VCaP (cell line): Measurements from ENCODE around the gene SPSB1.

Experiments
- H3K27ac ChIP-seq: fragments of 450-650 bp; 2 replicates; pipeline ENCODE4 v1.5.1; 2017
- TF ChIP-seq, protein P1 (sequence below): fragments of 450-650 bp; conservative IDR thresholded peaks from 2 replicates; pipeline ENCODE4 v1.5.1; 2017; ENCODE audit warnings: mild to moderate bottlenecking, moderate library complexity

The SPSB1 gene

GRCh38 chr1:9399510-9400424, 107.1 kb downstream of the SPSB1 start:
- TF ChIP-seq, protein P1, sequence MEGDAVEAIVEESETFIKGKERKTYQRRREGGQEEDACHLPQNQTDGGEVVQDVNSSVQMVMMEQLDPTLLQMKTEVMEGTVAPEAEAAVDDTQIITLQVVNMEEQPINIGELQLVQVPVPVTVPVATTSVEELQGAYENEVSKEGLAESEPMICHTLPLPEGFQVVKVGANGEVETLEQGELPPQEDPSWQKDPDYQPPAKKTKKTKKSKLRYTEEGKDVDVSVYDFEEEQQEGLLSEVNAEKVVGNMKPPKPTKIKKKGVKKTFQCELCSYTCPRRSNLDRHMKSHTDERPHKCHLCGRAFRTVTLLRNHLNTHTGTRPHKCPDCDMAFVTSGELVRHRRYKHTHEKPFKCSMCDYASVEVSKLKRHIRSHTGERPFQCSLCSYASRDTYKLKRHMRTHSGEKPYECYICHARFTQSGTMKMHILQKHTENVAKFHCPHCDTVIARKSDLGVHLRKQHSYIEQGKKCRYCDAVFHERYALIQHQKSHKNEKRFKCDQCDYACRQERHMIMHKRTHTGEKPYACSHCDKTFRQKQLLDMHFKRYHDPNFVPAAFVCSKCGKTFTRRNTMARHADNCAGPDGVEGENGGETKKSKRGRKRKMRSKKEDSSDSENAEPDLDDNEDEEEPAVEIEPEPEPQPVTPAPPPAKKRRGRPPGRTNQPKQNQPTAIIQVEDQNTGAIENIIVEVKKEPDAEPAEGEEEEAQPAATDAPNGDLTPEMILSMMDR, result no peak
- H3K27ac ChIP-seq, result no peak overlapping the region

DNA sequence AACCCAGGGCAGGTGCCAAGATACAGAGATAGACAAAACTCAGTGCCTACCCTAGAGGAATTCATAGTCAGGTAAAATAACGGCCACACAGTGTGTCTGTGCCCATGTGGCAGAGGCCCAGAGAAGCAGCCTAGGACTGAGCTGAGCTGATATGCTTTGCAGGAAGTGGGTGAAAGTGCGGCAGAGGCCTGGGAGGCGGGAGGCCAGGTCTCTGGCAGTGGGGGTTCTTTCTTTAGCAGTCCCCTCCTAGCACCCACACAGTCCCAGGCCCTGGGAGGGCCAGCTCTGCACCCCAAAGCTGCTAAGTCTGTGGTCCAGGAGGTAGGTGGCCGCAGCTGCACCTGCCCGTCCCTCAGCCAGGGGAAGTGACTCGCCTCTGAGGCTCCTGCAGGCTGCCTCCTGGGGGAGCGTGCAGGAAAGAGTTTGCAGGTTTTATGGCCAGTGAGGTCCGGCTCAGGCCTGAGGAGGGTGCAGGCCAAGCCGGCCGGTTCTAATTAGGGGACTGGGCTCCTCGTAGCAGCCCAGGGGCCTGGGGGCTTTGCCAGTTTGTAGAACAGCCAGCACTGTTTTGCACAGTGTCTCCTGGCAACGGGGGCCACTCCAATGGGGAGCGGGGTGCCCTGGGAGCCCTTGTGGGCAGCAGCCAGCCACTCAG, 107.9 kb downstream of the SPSB1 start:
- TF ChIP-seq, protein P1, result no peak
- no peak overlapping the region for H3K27ac ChIP-seq

DNA sequence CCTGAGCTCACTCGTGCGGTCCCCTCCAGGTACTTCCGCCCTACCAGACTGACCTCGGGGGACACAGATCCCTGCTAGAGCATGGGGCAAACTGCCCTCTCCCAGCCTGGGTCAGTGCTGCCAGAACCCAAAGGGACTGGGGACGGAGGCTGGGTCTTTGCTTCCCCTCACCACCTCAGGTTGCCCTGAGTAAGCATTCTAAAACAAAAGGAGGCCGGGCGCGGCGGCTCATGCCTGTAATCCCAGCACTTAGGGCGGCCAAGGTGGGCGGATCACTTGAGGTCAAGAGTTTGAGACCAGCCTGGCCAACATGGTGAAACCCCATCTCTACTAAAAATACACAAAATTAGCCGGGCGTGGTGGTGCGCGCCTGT, 108.4 kb downstream of the SPSB1 start:
- no peak overlapping the region for H3K27ac ChIP-seq
- TF ChIP-seq, protein P1, result no peak

DNA sequence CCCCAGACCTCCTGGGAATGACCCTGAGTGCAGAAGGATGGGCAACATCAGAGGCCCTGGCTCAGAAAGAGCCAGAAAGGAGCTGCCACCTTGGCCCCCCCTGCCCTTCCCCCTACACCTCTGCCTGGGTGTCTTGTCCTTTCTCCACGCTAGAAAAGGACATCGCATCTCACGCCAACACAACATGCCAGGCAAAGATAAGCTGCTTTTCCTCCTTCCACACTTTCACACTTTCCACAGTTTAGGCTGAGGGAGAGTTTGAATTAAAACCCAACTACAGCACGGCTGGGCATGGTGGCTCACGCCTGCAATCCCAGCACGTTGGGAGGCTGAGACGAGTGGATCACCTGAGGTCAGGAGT, 109.5 kb downstream of the SPSB1 start:
- TF ChIP-seq, protein P1, result no peak
- no peak overlapping the region for H3K27ac ChIP-seq

DNA sequence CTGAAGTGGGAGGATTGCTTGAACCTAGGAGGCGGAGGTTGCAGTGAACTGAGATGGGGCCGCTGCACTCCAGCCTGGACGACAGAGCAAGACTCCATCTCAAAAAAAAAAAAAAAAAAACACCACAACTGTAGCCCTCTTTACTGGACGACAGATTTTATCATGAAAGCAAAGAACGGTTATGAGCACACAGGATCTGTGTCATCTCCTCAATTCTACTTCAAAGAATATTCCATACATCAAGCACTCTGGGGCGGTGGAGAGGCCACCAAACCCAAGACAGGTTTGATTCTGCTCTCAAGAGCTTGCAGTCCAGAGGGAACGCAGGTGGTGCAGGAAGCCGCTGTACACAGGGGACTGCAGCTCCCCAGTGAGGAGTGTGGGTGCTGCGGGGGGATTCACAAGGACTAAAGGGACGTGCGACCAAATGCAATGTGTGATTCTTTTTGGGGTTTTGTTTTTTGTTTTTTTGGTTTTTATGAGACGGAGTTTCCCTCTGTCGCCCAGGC, 110.1 kb downstream of the SPSB1 start:
- no peak overlapping the region for H3K27ac ChIP-seq
- TF ChIP-seq, protein P1, result no peak

DNA sequence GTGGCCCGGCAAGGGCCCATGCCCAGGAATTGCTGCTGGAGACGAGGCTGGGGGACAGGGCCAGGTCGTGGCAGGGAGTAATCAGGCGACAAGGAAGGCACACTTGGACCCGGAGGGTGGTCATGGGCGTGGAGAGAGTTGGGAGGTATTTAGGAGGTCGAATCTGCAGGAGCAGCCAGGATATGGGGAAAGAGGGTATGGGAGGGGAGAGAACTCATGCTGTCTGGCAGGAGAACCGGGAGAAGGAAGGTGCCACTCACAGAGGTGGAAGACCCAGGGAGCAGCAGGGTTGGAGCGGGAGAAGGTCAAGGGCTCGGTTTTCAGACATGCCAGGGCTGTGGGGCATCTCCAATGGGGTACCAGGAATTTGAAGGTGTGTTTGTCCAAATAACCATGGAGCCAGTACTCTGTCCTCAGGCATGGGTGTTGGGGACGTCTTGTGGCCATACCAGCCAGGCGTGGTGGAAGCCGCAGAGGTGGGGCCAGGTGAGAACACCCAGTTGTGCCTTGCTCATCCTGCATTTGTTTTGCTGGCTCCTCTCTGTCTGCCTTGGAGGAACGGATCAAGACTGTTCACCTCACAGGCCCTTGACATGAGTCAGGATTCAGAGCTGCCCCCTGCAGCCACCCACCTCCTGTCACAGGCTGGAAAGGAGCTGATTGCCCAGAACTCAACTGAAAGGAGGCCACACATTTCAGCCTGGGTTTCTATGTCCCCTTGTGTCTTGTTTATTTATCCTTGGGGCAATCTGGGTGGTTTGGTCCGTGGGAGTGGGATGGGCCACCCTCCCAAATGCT, 111.6 kb downstream of the SPSB1 start:
- TF ChIP-seq, protein P1, result no peak
- H3K27ac ChIP-seq, result no peak overlapping the region

DNA sequence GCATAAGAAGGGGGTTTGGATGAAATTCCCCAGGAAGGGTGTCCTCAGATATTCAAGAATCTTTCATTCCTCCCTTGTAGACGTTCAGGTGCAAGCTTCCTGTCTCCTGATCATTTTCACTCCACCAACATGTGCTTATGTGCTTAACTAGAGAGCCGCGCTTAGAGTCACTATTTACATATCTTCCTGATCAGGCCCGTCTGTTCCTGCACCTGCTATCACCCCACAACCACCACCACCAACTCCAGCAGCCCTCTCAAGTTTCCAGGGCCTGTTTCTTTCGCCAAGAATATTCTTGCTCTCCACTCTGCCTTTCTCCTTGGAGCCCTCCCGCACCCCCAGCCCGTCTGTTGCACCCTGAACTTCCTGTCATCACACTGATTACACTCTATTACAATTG, 113.4 kb downstream of the SPSB1 start:
- TF ChIP-seq, protein P1, result no peak
- H3K27ac ChIP-seq, result no peak overlapping the region
